ENCODE measurements around the gene AP1AR. TPM values are rescaled to one million over a fixed set of nuclear protein-coding genes. Genes with fewer than 3 reads are reported as not detected.

AP1AR gene
- total and polyA plus RNA-seq, 2 of the 4 experiments (the other 2 are of a cell fraction): 4.0 to 4.7 TPM

- Histone ChIP-seq H4K5ac (ENCODE audit: low read depth, low read length) (no peak overlapping the region), H3K56ac (ENCODE audit: extremely low read depth, insufficient read depth, low read length) (no peak overlapping the region), H2BK120ac (ENCODE audit: low read depth, low read length) (no peak overlapping the region), H2AFZ (replicated peaks; ENCODE audit: low read length, poor library complexity) (no peak overlapping the region), H2BK5ac (ENCODE audit: low read depth, low read length, poor library complexity, severe bottlenecking) (no peak overlapping the region), H2BK15ac (ENCODE audit: low read depth, low read length) (no peak overlapping the region), H2AK9ac (replicated peaks; ENCODE audit: low read depth, low read length, poor library complexity) (no peak overlapping the region), H3K27ac (ENCODE audit: insufficient read depth, low read length) (no peak overlapping the region), H4K20me1 (ENCODE audit: insufficient read depth, low read length) (no peaks in the 10 kb centered on the region), H3K23ac (ENCODE audit: low read depth, low read length) (no peak overlapping the region), H3K27me3 (ENCODE audit: control insufficient read depth, insufficient read depth, low read length) (no peaks in the 10 kb centered on the region), H3K9me1 (ENCODE audit: insufficient read depth, low read length) (no peaks in the 10 kb centered on the region), H3K79me1 (ENCODE audit: low read depth in 1 of 2, low read length in 2 of 2) (peaks cover 0 to 4% of the 10 kb centered on the region in 2 experiments; a peak in 1 of 4 replicates), H4K91ac (ENCODE audit: insufficient read depth, low read depth, low read length) (no peak overlapping the region), H3K4me1 (ENCODE audit: control insufficient read depth, insufficient read depth, low read length) (0 out of 2 replicates have a peak, but pooled peaks cover 2% of the 10 kb centered on the region), H3K9me3 (ENCODE audit: control insufficient read depth, insufficient read depth, low read length) (no peaks in the 10 kb centered on the region), H3K36me3 (ENCODE audit: control insufficient read depth, insufficient read depth, low read length) (no peaks in the 10 kb centered on the region), H3K9ac (ENCODE audit: low read depth, low read length) (no peak overlapping the region), H3K14ac (replicated peaks; ENCODE audit: low read depth, low read length) (no peak overlapping the region), H2BK20ac (ENCODE audit: low read depth, low read length) (no peak overlapping the region), H3K4me2 (ENCODE audit: low read depth, low read length) (no peak overlapping the region), H4K8ac (ENCODE audit: low read depth in 2 of 2, low read length in 2 of 2) (no peak overlapping the region), H3K4ac (ENCODE audit: low read depth, low read length) (no peak overlapping the region), H3K18ac (ENCODE audit: low read depth, low read length) (no peak overlapping the region), H2AK5ac (ENCODE audit: low read depth, low read length) (no peak overlapping the region), H3K4me3 (ENCODE audit: insufficient read depth, low read depth, low read length) (no peak overlapping the region)
- DNase-seq (no peak), ATAC-seq (ENCODE audit: low read depth) (no peak)
- WGBS, 2 experiments (ENCODE audit: extremely low coverage in 2 of 2, insufficient read length in 1 of 2): no CpG with 5 or more reads among the region's 3 CpGs
- BruUV-seq (replicated peaks): no TSS peak
- ChIA-PET POLR2A (ENCODE audit: unreplicated experiment) (no interaction called here), CTCF (no interaction called here)
- in situ Hi-C loops (cut with MboI; ENCODE audit: low sequenced_read_pairs): no loop called here
- intact Hi-C loops (cut with micrococcal nuclease): no loop called here
- dilution Hi-C loops (cut with HindIII; ENCODE audit: low sequenced_read_pairs, unreplicated experiment): no loop called here
- no peak for TF ChIP-seq CEBPB (IDR thresholded peaks at IDR 0.05; ENCODE audit: low read depth, low read length)
- TF ChIP-seq MXI1 (IDR thresholded peaks at IDR 0.05; ENCODE audit: borderline replicate concordance, low read depth, low read length): no peak
- TF ChIP-seq RCOR1 (IDR thresholded peaks at IDR 0.05; ENCODE audit: insufficient replicate concordance, low read length): no peak
- TF ChIP-seq FOS (IDR thresholded peaks at IDR 0.05; ENCODE audit: low read depth, low read length): no peak
- TF ChIP-seq CTCF (conservative IDR thresholded peaks at IDR 0.05; ENCODE audit: low read depth, low read length): no peak
- TF ChIP-seq MAFK (IDR thresholded peaks at IDR 0.05; ENCODE audit: low read depth, low read length): no peak
- no peak for TF ChIP-seq RFX5 (IDR thresholded peaks at IDR 0.05; ENCODE audit: low read depth, low read length)
- no peak for TF ChIP-seq USF2 (IDR thresholded peaks at IDR 0.05; ENCODE audit: low read depth, low read length)
- no peak for TF ChIP-seq CHD1 (IDR thresholded peaks at IDR 0.05; ENCODE audit: low read depth, low read length)
Observed at GRCh38 chr4:112290341-112290740, 58.8 kb downstream of the AP1AR start.

All from IMR-90 (cell line).